Suprapubic skin (tissue), 4 donors: ENCODE measurements around the gene KCNIP3.
A peak's percentile ranks its signal among the peaks of the same experiment; 100 is the strongest.

Experiments used
- CTCF ChIP-seq, 2 donors: fragments of 200-600 bp in 1 of 2; fragments of 450-650 bp in 1 of 2; sonication (generic) in 1 of 2; IDR thresholded peaks; one replicate each; pipeline ENCODE4 v1.5.1; 2016 to 2019; ENCODE audit warnings: antibody characterized with exemption in 2 of 2, mild to moderate bottlenecking in 1 of 2, moderate library complexity in 1 of 2
- POLR2A ChIP-seq, 2 donors: fragments of 450-650 bp; IDR thresholded peaks; one replicate each; pipeline ENCODE4 v1.6.1; 2017; ENCODE audit warnings: antibody characterized with exemption in 2 of 2, mild to moderate bottlenecking in 2 of 2, moderate library complexity in 2 of 2
- POLR2AphosphoS5 ChIP-seq, 3 donors: sonication (generic); formaldehyde crosslinking; IDR thresholded peaks; one replicate each; pipeline ENCODE4 v1.6.1; 2017; ENCODE audit warnings: antibody characterized with exemption in 3 of 3

DNA sequence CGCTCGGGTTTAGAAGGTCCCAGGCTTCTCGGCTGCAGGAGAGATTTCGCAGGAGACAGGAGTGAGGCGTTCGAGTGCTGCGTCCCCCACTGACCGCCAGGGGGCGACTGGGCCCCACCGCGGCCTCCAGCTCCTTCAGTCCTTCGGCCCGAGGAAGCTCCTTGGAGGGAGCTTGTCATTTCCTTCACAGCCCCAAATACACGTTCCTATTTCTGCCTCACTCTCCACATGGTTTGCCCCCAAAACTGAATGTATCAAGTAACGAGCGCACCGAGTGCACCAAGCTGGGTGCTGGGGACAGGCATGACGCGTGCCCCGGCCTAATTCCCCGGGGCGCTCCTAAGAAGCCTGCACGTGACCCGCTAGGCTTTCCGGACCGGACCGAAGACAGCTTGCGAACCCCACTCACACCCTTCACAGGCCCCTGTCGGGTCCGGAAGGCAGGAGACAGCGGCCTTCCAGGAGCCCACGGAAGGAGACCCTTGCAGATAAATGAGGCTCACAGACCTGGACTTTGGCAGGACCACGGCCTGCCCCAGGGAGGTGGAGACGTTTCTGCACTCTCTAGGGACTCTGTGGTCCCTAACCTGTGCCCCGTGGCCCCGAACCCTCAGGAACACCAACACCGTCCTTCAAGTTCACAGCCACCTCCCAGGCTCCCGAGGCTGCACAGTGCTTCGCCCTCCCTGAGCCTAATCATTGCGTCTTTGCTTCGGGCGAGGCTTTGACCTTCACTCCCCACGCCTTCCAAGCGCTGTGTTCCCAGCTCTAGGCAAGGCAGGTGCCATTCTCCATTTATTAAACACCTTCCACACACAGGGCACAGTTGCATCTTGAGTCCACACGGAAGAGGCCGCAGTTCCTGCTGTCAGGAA, 92.3 kb downstream of the KCNIP3 start:
- TF ChIP-seq POLR2A (IDR thresholded peaks at IDR 0.05): no peak
- peak; percentile 71 to 96 for TF ChIP-seq CTCF (IDR thresholded peaks at IDR 0.05)
- no peak for TF ChIP-seq POLR2AphosphoS5 (IDR thresholded peaks at IDR 0.05)
